A204.1 (cell line): ENCODE results near the gene CNN1.
"Not testable (repeated sequence)": the region's sequence is repeated elsewhere in the genome, so short reads cannot be mapped to it uniquely, and the experiment has no call there.

Experiments used
- FAIRE-seq: peaks from 2 replicates; lab custom pipeline; 2012; peaks lifted over from hg19 to GRCh38; lab: Jason Lieb, UNC

The CNN1 gene

DNA sequence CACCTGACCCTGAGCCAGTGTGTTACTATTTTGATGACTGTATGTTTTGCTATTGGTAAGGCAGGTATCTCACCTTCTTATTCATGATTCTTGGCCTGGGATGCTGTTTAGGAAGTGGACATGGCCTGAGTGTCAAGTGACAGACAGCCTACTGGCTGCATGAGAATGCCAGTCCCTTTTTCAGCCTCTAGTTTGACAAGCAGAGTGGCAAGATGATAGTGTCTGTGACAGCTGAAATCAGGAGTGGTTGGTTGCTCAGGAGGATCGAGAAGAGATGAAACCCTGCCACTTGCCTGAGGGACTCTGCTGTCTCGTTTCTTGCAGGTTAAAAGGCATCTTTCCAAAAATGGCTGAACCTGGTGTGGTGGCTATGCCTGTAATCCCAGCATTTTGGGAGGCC lies 27.5 kb downstream of the CNN1 start:
- no peak for FAIRE-seq

DNA sequence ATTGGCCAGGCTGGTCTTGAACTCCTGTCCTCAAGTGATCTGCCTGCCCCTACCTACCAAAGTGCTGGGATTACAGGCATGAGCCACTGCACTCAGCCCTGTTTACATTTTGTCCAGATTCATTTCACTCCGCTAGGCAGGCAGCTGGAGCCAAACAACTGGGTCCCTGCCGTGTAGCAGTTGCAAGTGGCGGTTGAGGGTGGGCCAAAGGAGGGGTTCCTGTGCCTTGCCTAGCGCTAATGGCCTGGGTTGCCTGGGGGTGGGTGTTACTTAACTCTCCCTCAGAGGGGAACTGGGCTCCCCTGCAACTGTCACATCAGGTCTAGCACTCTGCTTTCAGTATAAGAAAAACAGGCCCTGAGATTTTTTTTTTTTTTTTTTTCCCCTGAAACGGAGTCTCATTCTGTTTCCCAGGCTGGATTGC lies 31.4 kb downstream of the CNN1 start:
- FAIRE-seq: no peak

DNA sequence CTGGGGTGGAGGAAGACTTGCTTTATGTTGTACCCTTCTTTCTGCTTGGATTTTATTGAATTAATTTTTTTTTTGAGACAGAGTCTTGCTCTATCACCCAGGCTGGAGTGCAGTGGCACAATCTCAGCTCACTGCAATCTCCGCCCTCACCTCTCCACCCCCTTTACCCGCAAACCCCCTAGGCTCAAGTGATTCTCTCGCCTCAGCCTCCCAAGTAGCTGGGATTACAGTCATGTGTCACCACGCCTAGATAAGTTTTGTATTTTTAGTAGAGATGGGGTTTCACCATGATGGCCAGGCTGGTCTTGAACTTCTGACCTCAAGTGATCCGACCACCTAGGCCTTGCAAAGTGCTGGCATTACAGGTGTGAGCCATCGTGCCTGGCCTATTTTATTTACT lies 34.7 kb downstream of the CNN1 start:
- FAIRE-seq: not testable (repeated sequence)

DNA sequence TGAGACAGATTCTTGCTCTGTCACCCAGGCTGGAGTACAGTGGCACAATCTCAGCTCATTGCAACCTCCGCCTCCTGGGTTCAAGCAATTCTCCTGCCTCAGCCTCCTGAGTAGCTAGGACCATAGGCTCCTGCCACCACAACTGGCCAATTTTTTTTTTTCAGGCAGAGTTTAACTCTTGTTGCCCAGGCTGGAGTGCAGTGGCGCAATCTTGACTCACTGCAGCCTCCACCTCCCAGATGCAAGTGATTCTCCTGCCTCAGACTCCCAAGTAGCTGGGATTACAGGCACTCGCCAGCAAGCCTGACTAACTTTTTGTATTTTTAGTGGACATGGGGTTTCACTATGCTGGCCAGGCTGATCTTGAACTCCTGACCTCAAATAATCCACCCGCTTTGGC lies 35.1 kb downstream of the CNN1 start:
- FAIRE-seq: not testable (repeated sequence)

DNA sequence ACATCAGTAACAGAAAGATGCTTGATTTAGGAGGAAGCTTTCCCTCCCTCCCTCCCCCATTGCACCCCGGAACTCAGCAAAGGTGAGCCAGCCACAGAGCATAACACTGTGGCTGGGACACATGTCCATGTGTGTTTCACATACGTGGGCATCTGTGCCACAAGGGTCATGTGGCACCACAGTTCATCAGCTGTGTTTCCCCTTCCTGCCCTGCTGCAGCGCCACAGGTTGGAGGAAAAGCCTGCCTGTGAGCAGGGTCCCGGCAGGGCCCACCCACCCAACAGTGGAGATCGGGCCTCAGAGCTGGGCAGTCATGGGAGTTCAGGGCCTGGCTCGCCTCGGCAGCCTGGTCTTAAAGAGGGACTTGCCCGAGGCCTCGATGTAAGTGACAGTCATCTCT lies 36.0 kb downstream of the CNN1 start:
- no peak for FAIRE-seq

DNA sequence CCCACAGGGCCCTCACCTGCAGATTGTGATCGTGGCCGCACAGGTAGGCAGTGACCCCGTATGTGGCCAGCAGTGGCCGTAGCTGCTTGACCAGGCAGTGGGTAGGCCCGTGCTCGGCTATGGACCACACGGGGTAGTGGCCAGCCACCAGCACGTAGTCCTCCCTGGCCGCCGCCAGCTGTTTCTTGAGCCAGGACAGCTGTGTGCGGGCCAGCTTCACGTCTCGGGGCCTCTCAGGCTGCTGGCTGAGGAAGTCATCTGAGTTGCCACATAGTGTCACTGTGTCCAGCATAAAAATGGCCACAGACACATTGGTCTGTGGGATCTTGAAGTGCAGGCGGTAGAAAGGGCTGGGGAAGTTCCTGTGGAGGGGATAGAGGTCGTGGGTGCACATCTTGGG lies 37.6 kb downstream of the CNN1 start:
- no peak for FAIRE-seq

DNA sequence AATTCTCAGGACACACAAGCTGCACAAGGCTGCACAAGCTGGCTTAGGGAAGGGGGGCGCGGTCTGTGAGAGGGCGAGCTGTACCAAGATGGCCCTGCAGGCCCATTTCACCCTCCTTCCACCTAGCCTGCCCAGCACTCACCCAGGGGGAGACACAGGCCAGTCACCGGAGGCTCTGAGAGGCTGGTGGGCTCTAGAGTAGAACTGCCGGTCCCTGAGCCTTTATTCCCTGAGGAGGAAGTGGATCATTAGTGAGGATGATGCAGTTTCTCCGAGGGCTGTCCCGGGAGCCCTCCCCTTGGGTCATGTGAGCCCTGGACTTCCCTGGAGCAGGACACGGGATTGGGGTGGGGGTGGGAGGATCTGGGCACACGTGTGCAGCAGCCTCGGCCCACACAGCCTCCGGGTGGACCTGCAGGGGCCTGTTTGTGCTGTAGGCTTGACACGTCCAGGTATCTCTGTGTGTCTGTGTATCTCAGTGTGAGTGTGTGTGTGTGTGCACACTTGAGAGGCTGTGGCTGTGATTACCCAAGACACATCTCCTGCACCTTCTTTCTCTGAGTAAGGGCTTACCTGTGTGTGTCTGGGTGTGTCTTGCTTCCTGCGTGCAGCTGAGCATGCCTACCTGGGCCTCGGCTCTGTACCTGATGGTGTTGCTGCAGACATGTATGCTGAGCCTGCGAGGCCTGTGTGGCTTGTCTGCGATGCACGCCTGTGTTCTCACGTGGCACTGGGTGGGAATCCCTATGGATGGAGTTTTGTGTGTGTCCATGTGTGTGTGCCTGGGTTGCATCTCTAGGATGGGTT lies 39.0 kb downstream of the CNN1 start, which contains the start of gene ACP5:
TSS of gene ACP5 (minus strand) at position 195 of the 807 bp plus-strand sequence. CDS start 328 bp downstream, outside the sequence.
- no peak for FAIRE-seq

DNA sequence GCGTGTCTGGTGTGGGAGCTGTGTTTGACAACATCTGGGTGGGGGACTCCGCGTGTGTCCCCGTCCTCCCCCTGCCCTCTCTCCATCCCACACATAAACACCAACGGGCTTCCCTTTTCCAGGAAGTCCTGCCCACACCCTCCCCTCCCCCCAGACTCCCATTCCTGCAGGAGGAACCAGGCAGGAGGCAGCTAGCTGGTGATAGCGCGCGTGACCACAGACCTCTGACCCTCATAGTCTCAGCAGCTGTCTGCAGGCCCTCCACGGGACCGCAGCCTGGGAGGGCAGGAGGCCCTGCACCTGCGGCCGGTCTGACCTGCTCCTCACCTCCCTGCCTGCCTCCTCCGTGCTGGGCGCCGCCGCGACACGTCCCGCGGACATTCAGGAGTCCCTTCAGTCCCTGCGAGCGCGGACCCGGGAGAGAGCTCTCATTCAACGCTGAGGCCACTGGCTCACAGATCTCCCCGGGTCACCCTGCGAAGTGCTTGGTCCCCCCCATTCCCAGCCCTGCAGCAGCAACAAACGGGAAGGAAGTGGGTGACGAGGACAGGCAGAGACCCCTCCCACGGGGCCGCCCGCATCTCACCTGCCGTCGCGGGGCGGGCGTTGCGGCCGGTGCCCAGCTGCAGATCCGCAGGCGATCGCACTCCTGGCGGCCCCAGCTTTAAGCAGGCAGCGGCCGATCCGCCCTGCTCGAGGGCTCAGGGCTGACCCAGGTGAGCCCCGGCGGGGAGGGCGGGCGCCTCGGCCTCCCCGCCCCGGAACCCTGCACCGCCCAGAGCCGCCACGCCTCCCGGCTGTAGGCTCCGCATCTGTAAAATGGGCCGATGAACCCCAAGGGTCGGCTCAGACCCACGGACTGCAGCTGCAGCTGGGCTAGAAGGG lies 39.8 kb downstream of the CNN1 start:
- FAIRE-seq: no peak

DNA sequence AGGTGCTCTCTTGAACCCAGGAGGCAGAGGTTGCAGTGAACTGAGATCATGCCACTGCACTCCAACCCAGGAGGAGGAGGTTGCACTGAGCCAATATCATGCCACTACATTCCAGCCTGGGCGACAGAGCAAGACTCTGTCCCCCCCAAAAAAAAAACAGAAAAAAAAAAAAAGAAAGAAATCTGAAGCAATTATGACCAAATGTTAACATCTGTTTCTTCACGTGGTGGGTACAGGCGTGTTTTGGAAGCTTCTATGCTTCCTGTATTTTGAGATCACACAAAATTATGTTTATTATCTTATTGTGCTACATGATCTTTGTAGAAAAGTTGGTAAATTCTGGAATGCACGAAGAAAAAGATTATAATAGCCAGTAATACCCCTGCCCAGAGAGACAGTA lies 41.5 kb downstream of the CNN1 start:
- FAIRE-seq: no peak

DNA sequence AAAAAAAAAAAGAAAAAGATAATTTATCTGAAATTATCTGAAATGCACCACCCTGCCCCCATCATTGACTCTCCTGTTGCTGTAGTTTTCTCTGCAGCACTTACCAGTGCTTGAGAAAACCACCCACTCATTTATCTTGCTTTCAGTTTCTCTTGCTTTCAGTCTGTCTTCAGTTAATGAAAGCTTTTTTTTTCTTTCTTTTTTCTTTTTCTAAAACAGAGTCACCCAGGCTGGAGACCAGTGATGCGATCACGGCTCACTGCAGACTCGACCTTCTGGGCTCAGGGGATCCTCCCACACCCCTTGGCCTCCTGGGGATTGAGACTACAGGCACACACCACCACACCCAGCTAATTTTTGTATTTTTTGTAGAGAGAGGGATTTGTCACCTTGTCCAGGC lies 43.1 kb downstream of the CNN1 start:
- FAIRE-seq: no peak

DNA sequence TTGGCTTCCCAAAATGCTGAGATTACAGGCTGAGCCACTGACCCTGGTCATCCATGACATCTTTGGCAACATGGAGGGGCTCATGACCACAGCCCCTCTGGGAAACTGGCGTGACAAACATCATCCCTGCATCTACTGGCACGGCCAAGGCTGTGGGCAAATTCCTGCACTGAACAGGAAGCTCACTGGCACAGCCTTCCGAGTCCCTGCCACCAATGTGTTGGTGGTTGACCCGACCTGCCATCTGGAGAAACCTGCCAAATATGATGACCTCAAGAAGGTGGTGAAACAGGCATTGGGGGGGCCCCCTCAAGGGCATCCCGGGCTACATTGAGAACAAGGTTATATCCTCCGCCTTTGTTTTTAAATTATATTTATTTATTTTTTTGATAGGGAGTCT lies 47.7 kb downstream of the CNN1 start:
- FAIRE-seq: no peak

DNA sequence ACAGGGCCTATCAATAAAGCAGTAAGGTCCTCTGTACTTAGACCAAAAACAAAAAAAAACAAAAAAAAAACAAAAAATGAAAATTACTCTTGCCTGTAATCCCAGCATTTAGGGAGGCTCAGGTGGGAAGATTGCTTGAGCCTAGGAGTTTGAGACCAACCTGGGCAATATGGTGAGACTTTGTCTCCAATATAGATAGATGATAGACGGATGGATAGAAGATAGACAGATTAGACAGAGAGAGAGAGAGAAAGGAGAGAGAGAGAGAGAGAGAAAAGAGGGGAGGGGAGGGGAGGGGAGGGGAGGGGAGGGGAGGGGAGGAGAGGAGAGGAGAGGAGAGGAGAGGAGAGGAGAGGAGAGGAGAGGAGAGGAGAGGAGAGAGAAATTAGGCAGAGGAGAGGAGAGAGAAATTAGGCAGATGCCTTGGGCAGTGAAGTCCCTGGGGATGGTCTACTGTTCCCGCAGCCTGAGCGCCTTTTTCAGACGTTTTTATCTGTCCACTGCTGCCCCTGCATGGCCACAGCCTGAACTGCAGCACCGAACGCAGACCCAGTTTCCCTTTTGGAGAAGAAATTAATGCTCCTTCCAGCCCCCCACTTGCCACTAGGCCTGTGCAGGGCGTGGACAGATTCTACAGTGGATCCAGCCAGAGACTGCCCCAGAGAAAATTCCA lies 48.8 kb downstream of the CNN1 start:
- no peak for FAIRE-seq

DNA sequence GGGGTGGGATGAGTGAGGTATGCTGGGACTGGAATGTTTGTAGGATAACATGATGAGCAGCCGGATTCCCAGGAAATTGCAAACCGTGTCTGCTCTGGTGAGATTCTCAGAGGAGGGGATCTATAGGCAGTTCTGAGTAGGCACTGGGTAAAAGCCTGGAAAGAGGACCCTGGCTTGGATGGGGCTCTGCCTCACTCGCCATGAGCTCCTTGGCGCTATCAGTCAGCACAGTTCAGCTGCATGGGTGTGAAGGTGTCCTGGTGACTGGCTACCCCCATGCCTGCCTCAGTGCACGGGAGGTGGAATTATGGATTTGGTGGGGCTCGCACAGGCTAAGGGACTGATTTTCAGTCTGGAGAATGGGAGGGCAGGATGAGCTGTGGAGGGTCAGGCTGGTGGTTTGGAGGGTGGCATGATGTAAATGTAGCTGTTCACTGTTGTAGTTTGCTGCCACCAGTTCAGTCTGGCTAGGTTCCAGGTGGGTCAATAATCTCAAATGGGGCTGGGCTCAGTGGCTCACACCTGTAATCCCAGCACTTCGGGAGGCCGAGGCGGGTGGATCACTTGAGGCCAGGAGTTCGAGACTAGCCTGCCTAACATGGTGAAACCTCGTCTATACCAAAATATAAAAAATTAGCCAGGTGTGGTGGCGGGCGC lies 49.5 kb downstream of the CNN1 start:
- no peak for FAIRE-seq

DNA sequence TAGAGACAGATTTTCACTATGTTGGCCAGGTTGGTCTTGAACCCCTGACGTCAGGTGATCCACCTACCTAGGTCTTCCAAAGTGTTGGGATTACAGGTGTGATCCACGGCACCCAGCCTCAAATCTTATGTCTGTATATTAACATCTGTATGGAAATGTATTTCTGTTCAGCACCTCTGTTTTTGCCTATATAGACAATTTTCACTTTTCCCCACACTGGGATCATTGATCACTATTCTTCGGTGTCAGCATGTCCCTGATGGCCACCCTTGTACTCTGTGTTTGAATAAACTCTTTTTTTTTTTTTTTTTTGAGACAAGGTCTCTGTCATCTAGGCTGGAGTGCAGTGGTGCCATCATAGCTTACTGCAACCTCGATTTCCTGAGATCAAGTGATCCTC lies 55.4 kb downstream of the CNN1 start:
- no peak for FAIRE-seq

DNA sequence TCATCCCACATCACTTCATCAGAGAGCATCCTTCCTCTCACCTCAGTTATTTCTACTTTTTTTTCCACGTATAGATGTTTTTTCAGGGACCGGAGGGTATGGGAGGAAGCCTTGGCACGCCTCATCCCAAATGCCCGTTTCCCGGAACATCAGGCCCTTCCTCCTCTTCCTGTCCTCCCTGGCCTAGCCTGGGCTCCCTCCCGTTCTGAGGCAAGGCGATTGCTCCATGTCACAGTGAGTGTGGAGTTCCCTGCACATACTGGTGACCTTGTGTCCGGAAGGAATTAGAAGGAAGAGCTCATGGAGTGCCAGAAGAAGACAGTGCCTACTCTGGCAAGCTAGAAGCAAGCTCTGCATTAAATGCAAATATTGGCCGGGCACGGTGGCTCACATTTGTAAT lies 57.5 kb downstream of the CNN1 start:
- FAIRE-seq: no peak

DNA sequence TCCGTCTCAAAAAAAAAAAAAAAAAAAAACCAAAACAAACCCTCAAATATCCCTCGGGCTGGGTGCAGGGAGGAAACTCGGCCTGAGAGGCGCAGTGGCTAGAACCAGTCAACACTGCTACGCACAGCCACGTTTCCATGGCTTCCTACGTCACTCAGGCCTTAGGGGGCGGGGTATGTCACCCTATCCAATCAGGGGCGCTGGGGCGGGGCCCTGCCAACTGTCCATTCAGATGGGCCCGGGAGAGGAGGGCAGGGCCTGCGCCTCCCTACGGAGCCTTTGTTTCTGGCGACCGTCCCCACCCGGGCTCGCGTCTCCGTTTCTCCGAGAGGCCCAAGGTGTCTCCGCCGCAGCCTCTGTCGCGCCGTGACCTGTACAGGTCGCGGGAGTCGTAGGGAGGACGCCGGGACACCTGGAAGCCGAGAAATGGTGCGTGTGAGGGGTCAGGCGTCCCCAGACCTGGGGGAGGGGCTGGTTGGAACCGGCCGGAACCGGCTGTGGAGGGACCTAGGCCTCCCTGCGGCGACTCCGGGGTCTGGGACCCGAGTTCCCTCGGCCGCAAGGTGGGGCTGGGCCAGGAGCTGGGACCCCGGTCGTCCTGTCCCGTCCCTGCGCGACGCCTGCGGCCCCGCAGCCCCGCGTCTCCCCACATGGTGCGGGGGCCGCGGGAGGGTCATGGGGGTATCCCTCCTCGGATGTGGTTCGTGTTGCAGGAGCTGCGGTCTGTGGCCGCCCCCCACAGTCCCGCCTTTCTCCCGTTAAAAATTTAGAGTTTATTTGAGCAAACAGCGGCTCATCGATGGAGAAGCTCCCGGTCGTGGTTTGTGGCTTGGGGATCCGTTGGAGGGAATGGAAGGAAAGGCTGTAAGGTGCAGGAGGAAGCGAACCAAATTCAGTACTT lies 58.8 kb downstream of the CNN1 start, which contains the start of gene ZNF627:
TSS of gene ZNF627 (plus strand) at position 282 of the 901 bp plus-strand sequence. CDS start at position 427, 145 bp downstream.
- FAIRE-seq: peak; percentile 97

DNA sequence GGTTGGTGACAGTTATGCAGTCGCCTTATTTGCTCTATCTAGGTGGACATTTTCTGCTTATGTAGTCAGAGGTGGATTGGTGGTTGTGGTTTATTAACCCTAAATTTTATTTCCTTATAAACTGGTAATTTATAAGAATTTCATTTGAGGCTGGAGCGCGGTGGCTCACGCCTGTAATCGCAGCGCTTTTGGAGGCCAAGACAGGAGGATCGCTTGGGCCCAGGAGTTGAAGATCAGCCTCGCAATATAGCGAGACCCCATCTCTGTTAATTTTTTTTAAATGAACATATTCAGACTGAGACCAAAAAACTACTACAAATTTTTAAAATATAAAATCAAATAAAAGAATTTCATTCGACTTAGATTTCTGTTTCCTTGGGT lies 59.4 kb downstream of the CNN1 start:
- FAIRE-seq: no peak

DNA sequence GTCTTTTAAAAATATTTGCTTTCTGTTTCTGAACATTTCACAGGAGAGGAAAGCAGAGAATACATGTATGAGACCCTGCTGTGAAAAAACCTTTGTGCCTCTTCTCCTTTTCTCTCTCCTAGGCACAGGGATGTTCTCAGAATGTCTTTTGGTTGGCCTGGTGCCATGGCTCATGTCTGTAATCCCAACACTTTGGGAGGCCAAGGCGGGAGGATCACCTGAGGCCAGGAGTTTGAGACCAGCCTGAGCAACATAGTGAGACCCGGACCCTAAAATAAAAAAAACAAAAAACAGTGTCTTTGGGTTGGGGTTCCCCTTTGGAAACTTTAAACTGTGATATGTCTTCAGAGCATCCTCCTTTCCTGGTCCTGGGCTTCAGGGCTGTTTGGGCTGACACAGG lies 60.1 kb downstream of the CNN1 start:
- FAIRE-seq: no peak

DNA sequence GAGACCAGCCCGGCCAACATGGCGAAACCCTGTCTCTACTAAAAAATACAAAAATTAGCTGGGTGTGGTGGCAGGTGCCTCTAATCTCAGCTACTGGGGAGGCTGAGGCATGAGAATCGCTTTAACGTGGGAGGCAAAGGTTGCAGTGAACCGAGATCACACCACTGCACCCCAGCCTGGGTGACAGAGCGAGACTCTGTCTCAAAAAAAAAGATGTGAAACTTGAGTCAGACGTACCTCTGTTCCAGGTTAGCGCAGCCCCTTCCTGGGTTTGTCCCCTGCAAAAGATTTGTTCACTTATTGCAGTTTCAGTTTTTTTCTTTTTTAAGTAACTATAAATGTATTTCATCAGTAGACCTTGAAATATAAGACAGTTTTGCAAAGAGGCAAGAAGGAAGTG lies 61.1 kb downstream of the CNN1 start:
- FAIRE-seq: not testable (repeated sequence)
